NB4 (cell line): ENCODE measurements around the gene LSM4.

Experiments
- CTCF ChIP-seq: IDR thresholded peaks from one replicate; pipeline ENCODE4 v1.5.1; 2012; ENCODE audit warnings: low read depth, low read length
- MYC ChIP-seq: IDR thresholded peaks from 2 replicates; pipeline ENCODE4 v1.6.1; 2011; ENCODE audit warnings: low read depth, low read length

- TF ChIP-seq CTCF (no peak), MYC (no peak)
Observed at GRCh38 chr19:18271433-18271841, 51.4 kb downstream of the LSM4 start.
